GM12891 (cell line): ENCODE data around the gene SNX24.

Experiments
- POLR2A ChIP-seq: IDR thresholded peaks from 2 replicates; pipeline ENCODE4 v1.6.1; 2011; ENCODE audit warnings: low read depth, low read length, control low read depth
- POLR2AphosphoS5 ChIP-seq: IDR thresholded peaks from 2 replicates; pipeline ENCODE4 v1.6.1; 2011; ENCODE audit warnings: low read depth, low read length, control low read depth
- TAF1 ChIP-seq: IDR thresholded peaks from 2 replicates; pipeline ENCODE4 v1.6.1; 2011; ENCODE audit warnings: low read depth, low read length, control low read depth

DNA sequence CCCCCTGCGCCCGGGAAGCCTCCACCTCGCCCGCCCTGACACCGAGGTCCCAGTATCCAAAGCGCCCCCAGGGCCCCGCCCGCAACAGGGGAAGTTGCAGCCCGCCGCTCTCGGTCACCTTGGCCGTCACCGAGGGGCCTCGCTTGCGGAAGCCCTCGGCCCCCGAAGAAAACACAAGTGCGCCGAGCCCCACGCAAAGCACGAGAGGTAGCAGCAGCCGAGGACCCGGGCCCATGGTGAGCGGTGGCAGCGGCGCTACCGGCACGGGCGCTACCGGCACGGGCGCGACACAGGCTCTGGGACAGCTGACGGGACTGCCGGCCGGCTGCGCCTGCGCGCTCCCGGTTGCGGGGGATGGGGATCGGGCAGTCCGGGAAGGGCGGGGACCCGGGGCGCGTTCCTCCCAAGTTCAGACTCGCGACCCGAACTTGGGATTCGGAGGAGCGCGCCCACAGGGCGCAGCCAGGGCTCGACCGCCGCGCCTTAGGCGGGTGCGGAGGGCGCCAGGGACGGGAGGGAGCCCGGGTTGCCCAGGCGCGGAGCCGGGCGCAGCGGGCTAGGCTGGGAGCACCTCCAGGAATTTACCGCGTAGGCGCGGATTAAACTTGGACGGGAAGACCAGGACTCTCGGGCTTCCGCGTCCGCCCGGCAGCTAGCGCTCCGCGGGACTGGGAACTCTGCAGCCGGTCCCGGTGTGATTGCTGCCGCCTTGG, 191.1 kb downstream of the SNX24 start, which contains the start of gene PPIC:
- TF ChIP-seq POLR2A (no peak), POLR2AphosphoS5 (no peak), TAF1 (no peak)
